HFF-Myc (cell line): ENCODE data around the gene C2orf76.
"Not testable (repeated sequence)": the region's sequence is repeated elsewhere in the genome, so short reads cannot be mapped to it uniquely, and the experiment has no call there.

Experiments
- DNase-seq: peaks from one replicate; pipeline ENCODE4 v3.0.0-alpha.2; 2011; ENCODE audit warnings: low read depth; ENCODE audit errors: extremely low read depth
- H3K4me3 ChIP-seq: replicated peaks from 2 replicates; pipeline ENCODE4 v1.5.1; 2011; ENCODE audit warnings: low read depth, mild to moderate bottlenecking, control low read depth, low read length
- CTCF ChIP-seq: IDR thresholded peaks from 2 replicates; pipeline ENCODE4 v1.5.1; 2012; ENCODE audit warnings: mild to moderate bottlenecking, low read depth, low read length, control low read depth; ENCODE audit errors: missing control alignments

C2orf76 gene

GRCh38 chr2:119279666-119280065 lies 87.0 kb downstream of the C2orf76 start:
- no peak for DNase-seq
- no peak for TF ChIP-seq CTCF
- no peak overlapping the region for H3K4me3 ChIP-seq

- no peak overlapping the region for H3K4me3 ChIP-seq
- DNase-seq: no peak
- TF ChIP-seq CTCF: no peak
Observed at GRCh38 chr2:119278946-119279345, 87.7 kb downstream of the C2orf76 start.

GRCh38 chr2:119278385-119278784 lies 88.2 kb downstream of the C2orf76 start:
- not testable (repeated sequence) for DNase-seq, H3K4me3 ChIP-seq

GRCh38 chr2:119276864-119277263 lies 89.8 kb downstream of the C2orf76 start:
- H3K4me3 ChIP-seq: no peak overlapping the region
- TF ChIP-seq CTCF: no peak
- no peak for DNase-seq

GRCh38 chr2:119267604-119268003 lies 99.0 kb downstream of the C2orf76 start:
- DNase-seq: no peak
- no peak for TF ChIP-seq CTCF
- H3K4me3 ChIP-seq: no peak overlapping the region

- no peak for TF ChIP-seq CTCF
- DNase-seq: no peak
- H3K4me3 ChIP-seq: no peak overlapping the region
Observed at GRCh38 chr2:119266091-119266589, 100.5 kb downstream of the C2orf76 start.

- no peak for DNase-seq
- H3K4me3 ChIP-seq: no peak overlapping the region
- TF ChIP-seq CTCF: no peak
Observed at GRCh38 chr2:119265693-119266066, 101.0 kb downstream of the C2orf76 start.
